ENCODE data around the gene EFCAB8.
"Not testable (repeated sequence)": the region's sequence is repeated elsewhere in the genome, so short reads cannot be mapped to it uniquely, and the experiment has no call there.

The EFCAB8 gene

GRCh38 chr20:32917191-32917950, 58.6 kb downstream of the EFCAB8 start:
- no peak for DNase-seq

GRCh38 chr20:32918296-32918695, 59.6 kb downstream of the EFCAB8 start:
- DNase-seq, result no peak

- DNase-seq, result no peak
Observed at GRCh38 chr20:32918751-32919150, 60.0 kb downstream of the EFCAB8 start.

GRCh38 chr20:32920066-32920465, 61.3 kb downstream of the EFCAB8 start:
- DNase-seq, result no peak

- no peak for DNase-seq
Observed at GRCh38 chr20:32920530-32921298, 62.0 kb downstream of the EFCAB8 start.

GRCh38 chr20:32922466-32922865, 63.7 kb downstream of the EFCAB8 start:
- no peak for DNase-seq

GRCh38 chr20:32924781-32925180, 66.1 kb downstream of the EFCAB8 start:
- no peak for DNase-seq

GRCh38 chr20:32925481-32926196, 66.9 kb downstream of the EFCAB8 start:
- no peak for DNase-seq

GRCh38 chr20:32929162-32929561, 70.4 kb downstream of the EFCAB8 start:
- no peak for DNase-seq

- DNase-seq, result no peak
Observed at GRCh38 chr20:32930181-32930580, 71.5 kb downstream of the EFCAB8 start.

GRCh38 chr20:32930701-32931100, 72.0 kb downstream of the EFCAB8 start:
- DNase-seq, result no peak

- DNase-seq, result no peak
Observed at GRCh38 chr20:32934580-32934979, 75.9 kb downstream of the EFCAB8 start.

- DNase-seq, result no peak
Observed at GRCh38 chr20:32941155-32941885, 82.6 kb downstream of the EFCAB8 start.

GRCh38 chr20:32943490-32944052, 84.8 kb downstream of the EFCAB8 start:
- no peak for DNase-seq

GRCh38 chr20:32945710-32946221, 87.0 kb downstream of the EFCAB8 start:
- no peak for DNase-seq

GRCh38 chr20:32946629-32947028, 87.9 kb downstream of the EFCAB8 start:
- DNase-seq, result no peak

GRCh38 chr20:32950539-32950938, 91.8 kb downstream of the EFCAB8 start:
- not testable (repeated sequence) for DNase-seq

GRCh38 chr20:32957459-32957858, 98.7 kb downstream of the EFCAB8 start:
- no peak for DNase-seq

GRCh38 chr20:32958574-32958973, 99.9 kb downstream of the EFCAB8 start:
- no peak for DNase-seq

- DNase-seq, result no peak
Observed at GRCh38 chr20:32959351-32960221, 100.9 kb downstream of the EFCAB8 start.

GRCh38 chr20:32960222-32960518, 101.4 kb downstream of the EFCAB8 start:
- no peak for DNase-seq

Data from NK-92 treated with Interleukin-12 subunit alpha and Interleukin-12 subunit beta, amount 100 ng/mL, for 24 hours (cell line).